RWPE2 (cell line): ENCODE measurements around the gene TMPRSS11F.

Experiments
- ATAC-seq: fragments of 200-7000 bp; cut with Tn5 transposase; 3 replicates; pipeline ENCODE4 v1.9.1; 2021; ENCODE audit warnings: low read depth
- DNase-seq: peaks from one replicate; pipeline ENCODE4 v3.0.0-alpha.2; 2020; ENCODE audit warnings: low spot score
- H3K27ac ChIP-seq: fragments of 450-650 bp; 2 replicates; pipeline ENCODE4 v1.5.1; 2017; ENCODE audit warnings: mild to moderate bottlenecking; ENCODE audit not compliant: poor library complexity, severe bottlenecking
- H3K27me3 ChIP-seq: fragments of 250-450 bp; sonication (Bioruptor Pico); 2 replicates; pipeline ENCODE4 v1.5.1; 2021; ENCODE audit warnings: mild to moderate bottlenecking, moderate library complexity; ENCODE audit not compliant: insufficient read depth, poor library complexity, severe bottlenecking
- H3K36me3 ChIP-seq: fragments of 250-450 bp; sonication (Bioruptor Pico); 2 replicates; pipeline ENCODE4 v1.5.1; 2020; ENCODE audit warnings: low read depth, mild to moderate bottlenecking, moderate library complexity
- H3K4me1 ChIP-seq: fragments of 250-450 bp; sonication (Bioruptor Pico); 2 replicates; pipeline ENCODE4 v1.5.1; 2021; ENCODE audit warnings: mild to moderate bottlenecking, moderate library complexity; ENCODE audit not compliant: insufficient read depth, poor library complexity, severe bottlenecking
- H3K4me3 ChIP-seq: fragments of 250-450 bp; sonication (Bioruptor Pico); 2 replicates; pipeline ENCODE4 v1.5.1; 2021; ENCODE audit warnings: mild to moderate bottlenecking, moderate library complexity; ENCODE audit not compliant: severe bottlenecking
- H3K9me3 ChIP-seq: fragments of 250-450 bp; sonication (Bioruptor Pico); 2 replicates; pipeline ENCODE4 v1.5.1; 2021; ENCODE audit warnings: mild to moderate bottlenecking, moderate library complexity; ENCODE audit not compliant: severe bottlenecking
- CTCF ChIP-seq: fragments of 450-650 bp; IDR thresholded peaks from one replicate; pipeline ENCODE4 v1.5.1; 2017; ENCODE audit warnings: mild to moderate bottlenecking, moderate library complexity; ENCODE audit not compliant: poor library complexity, severe bottlenecking

The TMPRSS11F gene

GRCh38 chr4:68074397-68074796 lies 55.3 kb downstream of the TMPRSS11F start:
- H3K36me3 ChIP-seq: no peaks in the 10 kb centered on the region
- H3K4me1 ChIP-seq: no peaks in the 10 kb centered on the region
- H3K4me3 ChIP-seq: no peak overlapping the region
- ATAC-seq (peak; percentile 56), DNase-seq (no peak)
- no peaks in the 10 kb centered on the region for H3K9me3 ChIP-seq
- no peaks in the 10 kb centered on the region for H3K27me3 ChIP-seq
- no peak overlapping the region for H3K27ac ChIP-seq
- TF ChIP-seq CTCF: no peak

GRCh38 chr4:68070302-68070701 lies 59.4 kb downstream of the TMPRSS11F start:
- DNase-seq (no peak), ATAC-seq (no peak)
- H3K4me3 ChIP-seq: no peak overlapping the region
- no peaks in the 10 kb centered on the region for H3K36me3 ChIP-seq
- no peaks in the 10 kb centered on the region for H3K4me1 ChIP-seq
- no peak for TF ChIP-seq CTCF
- no peaks in the 10 kb centered on the region for H3K9me3 ChIP-seq
- H3K27ac ChIP-seq: no peak overlapping the region
- no peaks in the 10 kb centered on the region for H3K27me3 ChIP-seq

- no peak for TF ChIP-seq CTCF
- no peaks in the 10 kb centered on the region for H3K4me1 ChIP-seq
- no peak overlapping the region for H3K27ac ChIP-seq
- H3K9me3 ChIP-seq: no peaks in the 10 kb centered on the region
- no peak for ATAC-seq
- no peak for DNase-seq
- H3K27me3 ChIP-seq: no peaks in the 10 kb centered on the region
- no peak overlapping the region for H3K4me3 ChIP-seq
- H3K36me3 ChIP-seq: no peaks in the 10 kb centered on the region
Observed at GRCh38 chr4:68062501-68062900, 67.2 kb downstream of the TMPRSS11F start.

GRCh38 chr4:68038272-68038671 lies 91.4 kb downstream of the TMPRSS11F start:
- Histone ChIP-seq H3K27ac (no peak overlapping the region), H3K27me3 (no peaks in the 10 kb centered on the region), H3K4me3 (no peak overlapping the region), H3K36me3 (no peaks in the 10 kb centered on the region), H3K4me1 (no peaks in the 10 kb centered on the region), H3K9me3 (no peaks in the 10 kb centered on the region)
- TF ChIP-seq CTCF: no peak
- ATAC-seq (no peak), DNase-seq (no peak)

- DNase-seq: no peak
- ATAC-seq: peak; percentile 61; the same call in 2 of the 3 replicates
- no peak overlapping the region for H3K4me3 ChIP-seq
Observed at GRCh38 chr4:68021185-68021584, 108.5 kb downstream of the TMPRSS11F start.

More at GRCh38 chr4:68021185-68021584, 108.5 kb downstream of the TMPRSS11F start:
- Histone ChIP-seq H3K4me1 (peaks cover 5% of the 10 kb centered on the region), H3K27me3 (no peaks in the 10 kb centered on the region), H3K9me3 (no peaks in the 10 kb centered on the region), H3K27ac (no peak overlapping the region), H3K36me3 (no peaks in the 10 kb centered on the region)
- no peak for TF ChIP-seq CTCF
